ENCODE results near the gene THEM4. TPM values are rescaled to one million over a fixed set of nuclear protein-coding genes. Genes with fewer than 3 reads are reported as not detected.

Gene THEM4
- total and polyA plus RNA-seq, 3 donors from 2014 or later = 33.5 to 42.0 (median 35.0) TPM

DNA sequence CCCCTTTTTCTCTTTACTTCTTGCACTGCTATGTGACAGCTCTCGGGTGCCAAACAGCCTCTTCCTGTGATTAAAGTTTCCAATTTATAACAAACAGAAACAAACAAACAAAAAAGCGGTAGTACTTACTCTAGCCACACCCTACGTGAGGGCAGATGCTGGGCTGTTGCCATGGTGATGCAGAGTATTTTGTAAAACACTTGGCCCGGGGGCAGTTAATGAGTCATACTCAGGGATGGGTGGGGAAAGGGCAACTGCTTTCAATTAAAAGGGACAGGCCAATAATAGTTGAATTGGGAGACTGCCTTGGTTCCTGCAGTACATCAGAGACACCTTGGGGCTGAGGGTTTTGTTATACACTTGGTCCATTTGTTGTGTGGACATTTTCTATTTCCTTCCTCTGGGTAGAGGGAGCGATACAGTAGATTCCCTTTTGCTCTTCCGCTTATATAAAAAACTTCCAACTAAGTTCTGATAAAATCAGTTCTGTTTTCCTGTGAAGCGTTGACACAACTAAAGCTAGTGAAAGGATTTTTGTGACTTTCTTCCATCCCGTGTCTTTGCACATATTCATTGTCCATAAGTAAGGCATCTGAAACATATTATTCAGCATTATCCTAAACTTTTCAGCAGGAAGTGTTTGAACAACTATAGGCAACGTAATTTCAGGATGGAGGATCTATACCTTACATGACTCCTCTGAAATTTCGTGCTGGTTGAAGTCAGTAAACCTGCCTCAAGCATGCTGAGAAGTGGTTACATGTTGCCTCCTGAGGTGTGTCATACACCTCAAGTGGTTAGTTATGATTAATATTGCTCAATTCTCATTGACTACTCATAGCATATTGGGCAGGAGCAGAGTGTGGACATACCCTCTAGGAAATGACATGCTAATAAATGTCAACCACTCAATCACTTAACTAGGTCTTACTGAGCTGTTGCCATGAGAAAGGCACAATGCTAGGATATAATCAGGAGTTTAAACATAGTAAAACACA is 36.7 kb upstream of the THEM4 start:
- no peaks in the 10 kb centered on the region for H3K36me3 ChIP-seq (ENCODE audit: low read depth, missing control alignments)
- peak overlapping the region; percentile 14 to 28 for H3K27ac ChIP-seq
- H3K27me3 ChIP-seq = no peaks in the 10 kb centered on the region
- TF ChIP-seq CTCF (IDR thresholded peaks at IDR 0.05) (no peak), POLR2A (IDR thresholded peaks at IDR 0.05) (no peak)
- H3K9me3 ChIP-seq = no peaks in the 10 kb centered on the region
- intact Hi-C loops (cut with DNase I; ENCODE audit: low total_unique reads) = no loop called here
- peaks cover 36% of the 10 kb centered on the region for H3K4me1 ChIP-seq
- no peak overlapping the region for H3K4me3 ChIP-seq
- WGBS, 2 donors = 57 to 61% methylated on average over 10 of the region's 10 CpGs
- peak; percentile 67 for DNase-seq

- Histone ChIP-seq H3K27ac (peak overlapping the region; percentile 14 to 28), H3K4me1 (peaks cover 37% of the 10 kb centered on the region), H3K4me3 (no peak overlapping the region), H3K9me3 (no peaks in the 10 kb centered on the region), H3K27me3 (no peaks in the 10 kb centered on the region), H3K36me3 (ENCODE audit: low read depth, missing control alignments) (no peaks in the 10 kb centered on the region)
- no peak for DNase-seq
- WGBS, 2 donors = 74 to 78% methylated on average over 3 of the region's 3 CpGs
- TF ChIP-seq CTCF (IDR thresholded peaks at IDR 0.05) (no peak), POLR2A (IDR thresholded peaks at IDR 0.05) (no peak)
- intact Hi-C loops (cut with DNase I; ENCODE audit: low total_unique reads) = no loop called here
These were observed 35.7 kb upstream of the THEM4 start for GRCh38 chr1:151944857-151945575.

- DNase-seq = no peak
- H3K4me1 ChIP-seq = peaks cover 33% of the 10 kb centered on the region
- intact Hi-C loops (cut with DNase I; ENCODE audit: low total_unique reads) = no loop called here
- H3K4me3 ChIP-seq = no peak overlapping the region
- peak overlapping the region in 1 of 2 donors; percentile 28 for H3K27ac ChIP-seq
- no peaks in the 10 kb centered on the region for H3K27me3 ChIP-seq
- H3K36me3 ChIP-seq (ENCODE audit: low read depth, missing control alignments) = no peaks in the 10 kb centered on the region
- TF ChIP-seq CTCF (IDR thresholded peaks at IDR 0.05) (no peak), POLR2A (IDR thresholded peaks at IDR 0.05) (no peak)
- no peaks in the 10 kb centered on the region for H3K9me3 ChIP-seq
- 54 to 61% methylated on average over 7 of the region's 7 CpGs for WGBS, 2 donors
These were observed 35.0 kb upstream of the THEM4 start for GRCh38 chr1:151944126-151944856.

DNA sequence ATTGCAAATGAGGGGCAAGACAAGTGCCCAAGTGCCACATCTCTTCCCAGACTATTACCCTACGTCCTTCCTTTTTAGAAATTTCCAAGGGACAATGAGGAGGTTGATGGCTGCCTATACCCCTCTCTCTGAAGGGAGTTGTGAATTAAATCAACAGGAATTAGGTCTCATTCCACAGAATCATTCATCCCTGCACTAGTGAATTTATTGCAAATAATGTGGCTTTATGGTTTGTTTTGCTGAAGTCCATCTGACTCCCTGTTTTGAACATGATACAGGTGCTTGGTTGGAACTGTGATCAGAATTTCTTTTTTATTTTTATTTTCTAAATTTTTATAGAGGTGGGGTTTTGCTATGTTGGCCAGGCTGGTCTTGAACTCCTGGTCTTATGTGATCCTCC is 34.3 kb upstream of the THEM4 start:
- 95 to 100% methylated on average over 1 of the region's 1 CpG for WGBS, 2 donors
- no peak overlapping the region for H3K27ac ChIP-seq
- H3K27me3 ChIP-seq = no peaks in the 10 kb centered on the region
- H3K36me3 ChIP-seq (ENCODE audit: low read depth, missing control alignments) = no peaks in the 10 kb centered on the region
- TF ChIP-seq CTCF (IDR thresholded peaks at IDR 0.05) (no peak), POLR2A (IDR thresholded peaks at IDR 0.05) (no peak)
- H3K9me3 ChIP-seq = no peaks in the 10 kb centered on the region
- no peak overlapping the region for H3K4me3 ChIP-seq
- no peak for DNase-seq
- intact Hi-C loops (cut with DNase I; ENCODE audit: low total_unique reads) = no loop called here
- peaks cover 28% of the 10 kb centered on the region for H3K4me1 ChIP-seq

Measured in testis (tissue), 3 donors.